HG02885 (cell line): ENCODE measurements around the gene PLB1.
A peak's percentile ranks its signal among the peaks of the same experiment; 100 is the strongest.

Source experiments
- ATAC-seq: cut with Tn5 transposase; IDR thresholded peaks from one replicate; pipeline ENCODE4 v1.9.1; 2021; ENCODE audit warnings: mild to moderate bottlenecking; ENCODE audit not compliant: unreplicated experiment, poor library complexity

Gene PLB1

DNA sequence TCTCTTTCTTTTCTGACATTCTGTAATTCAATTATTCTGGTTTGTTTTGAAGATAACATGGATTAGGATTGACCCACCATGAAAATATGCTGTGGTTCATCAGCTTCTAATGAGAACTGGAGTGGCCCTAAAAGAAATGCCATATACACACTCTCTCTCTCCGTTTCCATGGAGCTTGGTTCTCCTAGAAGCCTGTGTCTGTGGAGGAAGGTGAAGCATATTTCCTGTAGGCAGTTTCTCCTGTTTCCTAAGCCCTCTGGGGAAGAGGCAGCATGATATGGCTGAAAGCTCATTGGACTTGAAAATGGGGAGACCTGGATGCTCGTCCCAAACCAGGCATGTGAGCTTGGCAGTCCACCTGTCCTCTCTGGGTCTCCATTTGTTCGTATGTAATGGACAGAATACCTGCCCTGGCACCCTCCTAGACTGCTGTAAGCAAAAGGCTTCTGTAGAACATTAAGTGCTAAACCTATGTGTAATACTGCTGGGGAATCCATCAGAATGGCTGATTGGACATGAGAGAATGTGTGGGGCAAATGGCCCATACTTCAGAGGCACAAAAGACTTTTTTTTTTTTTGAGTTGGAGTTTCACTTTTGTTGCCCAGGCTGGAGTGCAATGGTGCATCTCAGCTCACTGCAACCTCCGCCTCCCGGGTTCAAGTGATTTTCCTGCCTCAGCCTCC lies 180.4 kb downstream of the PLB1 start:
- no peak for ATAC-seq

GRCh38 chr2:28678175-28678855 lies 182.5 kb downstream of the PLB1 start:
- ATAC-seq, result no peak

DNA sequence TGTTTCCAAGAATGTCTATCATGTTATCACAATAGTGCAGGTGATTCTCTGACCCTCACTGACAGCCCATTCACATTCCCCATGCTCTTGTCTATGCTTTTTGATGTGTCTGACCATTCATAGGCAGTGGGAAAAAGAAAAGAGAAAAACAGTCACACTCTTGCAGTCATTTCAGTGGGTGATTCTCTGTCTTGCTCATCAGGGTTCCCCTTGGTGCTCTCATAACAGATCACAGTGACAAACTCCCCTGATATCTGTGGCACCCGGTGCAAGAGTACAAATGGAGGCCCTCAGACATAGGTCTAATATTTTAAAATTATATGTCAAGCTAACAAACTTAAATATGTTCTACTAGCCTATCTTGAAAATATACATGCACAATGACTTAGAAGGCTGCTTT lies 183.1 kb downstream of the PLB1 start:
- ATAC-seq, result peak; percentile 52

- no peak for ATAC-seq
These were observed 184.8 kb downstream of the PLB1 start for GRCh38 chr2:28680657-28681056.

GRCh38 chr2:28681158-28681571 lies 185.3 kb downstream of the PLB1 start:
- ATAC-seq, result peak; percentile 88

DNA sequence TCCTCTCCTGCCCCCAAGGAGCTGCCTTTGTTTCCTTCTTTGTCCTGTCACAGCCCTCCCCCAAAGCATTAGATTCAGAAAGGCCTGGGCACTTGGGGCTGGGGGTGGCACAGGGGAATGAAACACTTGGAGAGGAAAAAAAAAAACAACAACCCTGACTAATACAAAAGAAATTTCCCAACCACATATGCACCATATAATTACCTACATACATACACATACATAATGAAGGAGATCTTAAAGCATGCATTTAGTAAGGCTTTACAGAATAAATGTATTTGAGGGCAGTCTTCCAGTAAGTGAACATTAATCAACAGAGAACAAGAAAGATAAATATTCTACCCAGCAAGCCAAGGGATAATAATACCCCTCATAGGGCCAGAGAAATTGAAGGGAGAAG lies 185.7 kb downstream of the PLB1 start:
- ATAC-seq, result no peak

DNA sequence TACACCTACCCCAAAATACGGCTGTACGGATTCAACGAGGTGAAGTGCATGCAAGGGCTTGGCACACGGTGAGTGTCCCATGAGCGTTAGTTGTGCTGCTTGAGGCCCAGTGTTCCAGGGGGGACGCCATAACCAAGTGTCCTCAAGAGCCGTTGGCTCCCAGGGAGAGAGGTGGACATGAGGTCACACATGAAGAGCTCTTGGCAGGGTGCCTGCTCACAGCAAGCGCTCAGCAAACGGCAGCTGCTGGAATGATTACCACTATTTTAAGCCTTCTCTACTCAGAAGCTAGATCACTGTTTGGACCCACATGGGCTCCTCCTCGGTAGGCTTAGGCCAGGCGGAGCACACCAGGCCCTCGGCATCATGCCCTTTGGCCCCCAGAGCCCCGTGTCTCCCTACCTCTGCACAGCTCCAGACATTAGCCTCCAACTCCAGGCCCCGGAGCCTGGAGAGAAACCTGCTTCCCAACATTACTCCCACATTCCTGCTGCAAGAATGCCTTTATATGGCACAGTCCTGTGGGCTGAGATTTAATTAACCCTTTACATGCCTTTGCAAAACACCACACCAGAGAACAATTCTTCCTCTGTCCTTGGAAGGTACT lies 187.3 kb downstream of the PLB1 start:
- no peak for ATAC-seq

DNA sequence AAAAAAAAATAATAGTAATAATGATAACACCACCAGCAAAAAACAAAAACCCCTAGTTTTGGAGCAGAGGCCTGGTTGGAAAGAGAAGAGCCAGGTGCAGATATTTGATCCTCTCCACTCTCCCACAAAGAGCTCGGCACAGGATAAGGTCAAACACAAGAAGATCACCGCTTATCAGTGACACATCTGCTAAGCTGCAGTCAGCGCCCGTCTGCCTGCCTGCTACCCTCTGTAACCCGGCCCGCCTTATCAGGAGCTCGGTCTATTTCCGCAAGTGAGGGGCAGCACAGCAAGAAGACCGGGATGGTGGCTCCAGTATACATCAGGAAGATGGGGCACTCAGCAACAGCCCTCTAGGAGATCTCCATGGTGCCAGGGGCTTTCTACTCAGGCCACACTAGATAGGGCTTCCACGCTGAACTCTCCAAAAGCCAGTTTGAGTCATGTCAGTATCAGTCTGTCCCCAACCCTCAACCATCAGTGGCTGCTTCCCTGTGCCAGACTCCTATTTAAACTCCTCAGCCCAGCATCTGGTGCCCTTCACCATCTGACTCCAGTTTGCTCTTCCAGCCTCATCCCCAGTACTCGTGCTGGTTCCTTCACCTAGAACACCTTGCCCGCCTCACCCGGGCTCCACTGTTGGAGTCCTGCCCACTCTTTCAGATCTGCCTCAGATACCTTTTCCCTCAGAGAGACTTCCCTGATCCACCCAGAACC lies 188.4 kb downstream of the PLB1 start:
- ATAC-seq, result no peak

DNA sequence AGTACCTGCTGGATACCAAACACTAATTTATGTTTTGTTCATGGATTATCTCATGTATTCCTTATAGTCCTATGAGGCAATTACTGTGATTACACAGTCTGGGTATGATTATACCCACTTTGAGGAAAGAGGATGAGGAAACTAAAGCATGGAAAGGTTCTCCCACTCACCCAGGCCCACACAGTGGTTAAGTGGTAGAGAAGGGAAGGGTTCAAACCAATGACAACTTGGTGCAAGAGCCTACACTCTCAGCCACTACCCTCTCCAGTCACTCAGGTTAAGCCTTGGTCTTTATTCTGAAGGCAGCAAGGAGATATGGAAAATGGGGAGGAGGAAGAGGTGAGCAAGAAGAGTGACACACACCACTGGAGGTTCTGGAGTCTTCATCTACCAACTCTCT lies 191.3 kb downstream of the PLB1 start:
- ATAC-seq, result no peak

- ATAC-seq, result no peak
These were observed 192.0 kb downstream of the PLB1 start for GRCh38 chr2:28687640-28688385.

GRCh38 chr2:28688818-28689217 lies 193.0 kb downstream of the PLB1 start:
- ATAC-seq, result no peak

DNA sequence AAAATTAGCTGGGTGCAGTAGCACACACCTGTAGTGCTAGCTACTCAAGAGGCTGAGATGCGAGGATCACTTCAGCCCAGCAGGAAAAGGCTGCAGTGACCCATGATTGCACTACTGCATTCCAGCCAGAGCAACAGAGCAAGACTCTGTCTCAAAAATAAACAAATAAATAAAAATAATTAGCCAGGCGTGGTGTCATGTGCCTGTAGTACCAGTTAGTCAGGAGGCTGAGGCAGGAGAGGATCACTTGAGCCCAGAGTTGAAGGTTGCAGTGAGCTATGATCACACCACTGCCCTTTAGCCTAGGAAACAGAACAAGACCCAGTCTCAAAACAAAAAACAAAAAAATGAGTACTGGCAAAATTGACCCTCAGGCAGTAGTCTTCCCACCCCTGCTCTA lies 193.9 kb downstream of the PLB1 start:
- ATAC-seq, result no peak

GRCh38 chr2:28692411-28692810 lies 196.6 kb downstream of the PLB1 start:
- no peak for ATAC-seq

DNA sequence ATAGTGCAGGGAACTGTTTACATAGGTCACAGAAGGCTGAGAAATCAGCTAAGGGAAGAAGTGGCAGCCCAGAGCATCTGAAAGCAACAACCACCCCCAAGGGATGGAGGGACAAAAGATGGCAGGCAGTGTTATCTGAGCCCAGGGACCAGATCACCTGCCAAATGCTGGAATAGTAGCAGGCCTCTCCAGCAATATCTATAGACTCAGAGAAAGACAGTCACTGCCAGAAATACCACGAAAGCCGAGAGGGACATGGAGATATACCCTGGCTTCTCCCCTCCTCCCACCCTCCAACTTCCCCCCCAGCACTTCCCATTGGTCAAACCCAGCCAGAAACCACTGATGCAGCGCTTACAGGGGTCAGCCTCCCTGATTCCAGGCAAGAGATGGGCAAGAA lies 197.4 kb downstream of the PLB1 start:
- ATAC-seq, result no peak
